HepG2 (cell line): ENCODE data around the gene CCDC157. TPM values are rescaled to one million over a fixed set of nuclear protein-coding genes. Genes with fewer than 3 reads are reported as not detected.

ENCODE experiments used
- ATF1 ChIP-seq: IDR thresholded peaks from 2 replicates; pipeline ENCODE4 v1.6.1; 2016; ENCODE audit warnings: mild to moderate bottlenecking, control low read depth
- BRCA1 ChIP-seq: sonication (generic); formaldehyde crosslinking; IDR thresholded peaks from 2 replicates; pipeline ENCODE4 v1.4.0; 2020; ENCODE audit warnings: missing genetic modification reagents
- ELF4 ChIP-seq: sonication (generic); formaldehyde crosslinking; IDR thresholded peaks from 2 replicates; pipeline ENCODE4 v1.5.0; 2020; ENCODE audit warnings: missing genetic modification reagents, mild to moderate bottlenecking, moderate library complexity, borderline replicate concordance
- GLI4 ChIP-seq: sonication (generic); formaldehyde crosslinking; IDR thresholded peaks from 2 replicates; pipeline ENCODE4 v1.5.1; 2020; ENCODE audit warnings: missing genetic modification reagents, mild to moderate bottlenecking, moderate library complexity, borderline replicate concordance
- HNF4A ChIP-seq: sonication (generic); formaldehyde crosslinking; IDR thresholded peaks from 2 replicates; pipeline ENCODE4 v1.4.0; 2020; ENCODE audit warnings: missing genetic modification reagents
- NKX3-1 ChIP-seq: sonication (generic); formaldehyde crosslinking; IDR thresholded peaks from 2 replicates; pipeline ENCODE4 v1.5.0; 2020; ENCODE audit warnings: missing genetic modification reagents
- ZFP41 ChIP-seq: sonication (generic); formaldehyde crosslinking; IDR thresholded peaks from 2 replicates; pipeline ENCODE4 v1.4.0; 2020; ENCODE audit warnings: mild to moderate bottlenecking, missing genetic modification reagents, borderline replicate concordance
- ZNF260 ChIP-seq: sonication (generic); formaldehyde crosslinking; IDR thresholded peaks from 2 replicates; pipeline ENCODE4 v1.4.0; 2020; ENCODE audit warnings: missing genetic modification reagents, low read depth, mild to moderate bottlenecking, borderline replicate concordance
- ZNF460 ChIP-seq: sonication (generic); formaldehyde crosslinking; IDR thresholded peaks from 2 replicates; pipeline ENCODE4 v1.5.1; 2020; ENCODE audit warnings: missing genetic modification reagents, mild to moderate bottlenecking, borderline replicate concordance
- ZNF558 ChIP-seq: sonication (generic); formaldehyde crosslinking; IDR thresholded peaks from 2 replicates; pipeline ENCODE4 v1.9.0; 2022; ENCODE audit warnings: mild to moderate bottlenecking, missing genetic modification reagents, borderline replicate concordance
- ZSCAN21 ChIP-seq: sonication (generic); formaldehyde crosslinking; IDR thresholded peaks from 2 replicates; pipeline ENCODE4 v1.8.0; 2022; ENCODE audit warnings: mild to moderate bottlenecking, missing genetic modification reagents, moderate library complexity, borderline replicate concordance
- polyA plus RNA-seq, 8 experiments: library from polyadenylated mRNA; depleted of rRNA in 3 of 8; stranded (reverse) in 7 of 8; unstranded in 1 of 8; fragments of >200 nt; fragmentation: Illumina TruSeq in 4 of 8; extraction: Trizol in 4 of 8; gene quantifications; 2 replicates each; pipeline versions ENCODE4 v1.2.1 to v1.2.3, GENCODE V29; 2011 to 2016; ENCODE audit warnings: low read depth in 4 of 8, missing spikeins in 1 of 8, mixed read lengths in 1 of 8; ENCODE audit not compliant: insufficient read depth in 1 of 8
- total RNA-seq, 5 experiments: library from RNA; depleted of rRNA; stranded (reverse); fragments of >200 nt; fragmentation: Illumina TruSeq; extraction: Trizol; gene quantifications; 2 replicates each; pipeline ENCODE4 v1.2.3, GENCODE V29; 2016; ENCODE audit warnings: low read depth in 1 of 5
- TF ChIP-seq, protein P1 (sequence below): sonication (generic); formaldehyde crosslinking; conservative IDR thresholded peaks from 2 replicates; pipeline ENCODE4 v1.4.0; 2020; ENCODE audit warnings: mild to moderate bottlenecking, missing genetic modification reagents, moderate library complexity
- TF ChIP-seq, protein P2 (sequence below): sonication (generic); formaldehyde crosslinking; IDR thresholded peaks from 2 replicates; pipeline ENCODE4 v1.5.0; 2020; ENCODE audit warnings: missing genetic modification reagents
- TF ChIP-seq, protein P3 (sequence below): sonication (generic); formaldehyde crosslinking; IDR thresholded peaks from 2 replicates; pipeline ENCODE4 v1.5.0; 2020; ENCODE audit warnings: missing genetic modification reagents, mild to moderate bottlenecking, borderline replicate concordance
- TF ChIP-seq, protein P4 (sequence below): sonication (generic); formaldehyde crosslinking; conservative IDR thresholded peaks from 2 replicates; pipeline ENCODE4 v1.4.0; 2020; ENCODE audit warnings: missing genetic modification reagents
- TF ChIP-seq, protein P5 (sequence below): sonication (generic); formaldehyde crosslinking; IDR thresholded peaks from 2 replicates; pipeline ENCODE4 v1.9.0; 2021; ENCODE audit warnings: missing genetic modification reagents, borderline replicate concordance

The CCDC157 gene
- total and polyA plus RNA-seq, 2 of the 13 experiments (the other 11 are each of a cell fraction or from before 2014, with no cell fraction given) = 1.4 to 1.6 TPM

DNA sequence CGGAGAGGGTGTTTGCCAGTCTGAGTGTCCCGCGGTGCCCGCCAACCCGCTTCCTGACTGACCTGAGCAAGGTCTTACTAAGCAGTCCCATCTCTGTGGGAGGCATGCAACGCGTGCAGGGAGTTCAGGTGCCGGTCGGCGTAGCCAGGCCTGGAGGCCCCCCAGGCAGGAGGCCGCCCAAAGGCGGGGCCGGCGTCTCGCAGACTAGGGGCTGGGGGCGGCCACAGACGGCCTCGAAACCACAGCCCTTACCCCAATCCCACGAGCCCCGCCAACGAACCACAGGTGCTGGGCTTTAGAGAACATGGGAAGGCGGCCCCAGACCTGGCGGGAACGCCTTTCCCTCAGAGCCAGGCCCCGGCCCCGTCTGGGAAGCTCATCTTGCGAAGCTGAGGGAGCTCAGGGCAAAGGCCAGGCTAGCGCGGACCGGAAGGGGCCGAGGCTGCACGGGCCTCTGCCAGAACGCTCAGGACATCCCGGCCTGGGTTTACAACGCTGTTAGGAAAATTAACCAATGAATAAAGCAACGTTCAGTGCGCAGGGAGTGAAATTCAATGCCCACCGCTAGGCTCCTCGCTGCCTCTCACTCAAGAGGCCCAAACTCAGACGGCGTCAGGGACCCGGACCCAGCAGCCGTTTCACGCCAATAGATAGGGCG lies 66.6 kb downstream of the CCDC157 start (continued):
- TF ChIP-seq ZFP41 (CRISPR knock-in tag) = no peak
- no peak for TF ChIP-seq ATF1 (CRISPR knock-in tag)
- peak; percentile 93; the same call in 1 of the 2 replicates for TF ChIP-seq BRCA1 (CRISPR knock-in tag)
- TF ChIP-seq ZNF460 = peak; percentile 39; the same call in 1 of the 2 replicates
- TF ChIP-seq, protein P1, sequence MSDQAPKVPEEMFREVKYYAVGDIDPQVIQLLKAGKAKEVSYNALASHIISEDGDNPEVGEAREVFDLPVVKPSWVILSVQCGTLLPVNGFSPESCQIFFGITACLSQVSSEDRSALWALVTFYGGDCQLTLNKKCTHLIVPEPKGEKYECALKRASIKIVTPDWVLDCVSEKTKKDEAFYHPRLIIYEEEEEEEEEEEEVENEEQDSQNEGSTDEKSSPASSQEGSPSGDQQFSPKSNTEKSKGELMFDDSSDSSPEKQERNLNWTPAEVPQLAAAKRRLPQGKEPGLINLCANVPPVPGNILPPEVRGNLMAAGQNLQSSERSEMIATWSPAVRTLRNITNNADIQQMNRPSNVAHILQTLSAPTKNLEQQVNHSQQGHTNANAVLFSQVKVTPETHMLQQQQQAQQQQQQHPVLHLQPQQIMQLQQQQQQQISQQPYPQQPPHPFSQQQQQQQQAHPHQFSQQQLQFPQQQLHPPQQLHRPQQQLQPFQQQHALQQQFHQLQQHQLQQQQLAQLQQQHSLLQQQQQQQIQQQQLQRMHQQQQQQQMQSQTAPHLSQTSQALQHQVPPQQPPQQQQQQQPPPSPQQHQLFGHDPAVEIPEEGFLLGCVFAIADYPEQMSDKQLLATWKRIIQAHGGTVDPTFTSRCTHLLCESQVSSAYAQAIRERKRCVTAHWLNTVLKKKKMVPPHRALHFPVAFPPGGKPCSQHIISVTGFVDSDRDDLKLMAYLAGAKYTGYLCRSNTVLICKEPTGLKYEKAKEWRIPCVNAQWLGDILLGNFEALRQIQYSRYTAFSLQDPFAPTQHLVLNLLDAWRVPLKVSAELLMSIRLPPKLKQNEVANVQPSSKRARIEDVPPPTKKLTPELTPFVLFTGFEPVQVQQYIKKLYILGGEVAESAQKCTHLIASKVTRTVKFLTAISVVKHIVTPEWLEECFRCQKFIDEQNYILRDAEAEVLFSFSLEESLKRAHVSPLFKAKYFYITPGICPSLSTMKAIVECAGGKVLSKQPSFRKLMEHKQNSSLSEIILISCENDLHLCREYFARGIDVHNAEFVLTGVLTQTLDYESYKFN (CRISPR knock-in tag) = peak; percentile 50
- peak; percentile 73; the same call in 1 of the 2 replicates for TF ChIP-seq ELF4 (CRISPR knock-in tag)
- TF ChIP-seq, protein P2, sequence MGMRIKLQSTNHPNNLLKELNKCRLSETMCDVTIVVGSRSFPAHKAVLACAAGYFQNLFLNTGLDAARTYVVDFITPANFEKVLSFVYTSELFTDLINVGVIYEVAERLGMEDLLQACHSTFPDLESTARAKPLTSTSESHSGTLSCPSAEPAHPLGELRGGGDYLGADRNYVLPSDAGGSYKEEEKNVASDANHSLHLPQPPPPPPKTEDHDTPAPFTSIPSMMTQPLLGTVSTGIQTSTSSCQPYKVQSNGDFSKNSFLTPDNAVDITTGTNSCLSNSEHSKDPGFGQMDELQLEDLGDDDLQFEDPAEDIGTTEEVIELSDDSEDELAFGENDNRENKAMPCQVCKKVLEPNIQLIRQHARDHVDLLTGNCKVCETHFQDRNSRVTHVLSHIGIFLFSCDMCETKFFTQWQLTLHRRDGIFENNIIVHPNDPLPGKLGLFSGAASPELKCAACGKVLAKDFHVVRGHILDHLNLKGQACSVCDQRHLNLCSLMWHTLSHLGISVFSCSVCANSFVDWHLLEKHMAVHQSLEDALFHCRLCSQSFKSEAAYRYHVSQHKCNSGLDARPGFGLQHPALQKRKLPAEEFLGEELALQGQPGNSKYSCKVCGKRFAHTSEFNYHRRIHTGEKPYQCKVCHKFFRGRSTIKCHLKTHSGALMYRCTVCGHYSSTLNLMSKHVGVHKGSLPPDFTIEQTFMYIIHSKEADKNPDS (CRISPR knock-in tag) = peak; percentile 19; the same call in 1 of the 2 replicates
- peak; percentile 71; the same call in 1 of the 2 replicates for TF ChIP-seq ZNF558 (CRISPR knock-in tag)
- TF ChIP-seq, protein P3, sequence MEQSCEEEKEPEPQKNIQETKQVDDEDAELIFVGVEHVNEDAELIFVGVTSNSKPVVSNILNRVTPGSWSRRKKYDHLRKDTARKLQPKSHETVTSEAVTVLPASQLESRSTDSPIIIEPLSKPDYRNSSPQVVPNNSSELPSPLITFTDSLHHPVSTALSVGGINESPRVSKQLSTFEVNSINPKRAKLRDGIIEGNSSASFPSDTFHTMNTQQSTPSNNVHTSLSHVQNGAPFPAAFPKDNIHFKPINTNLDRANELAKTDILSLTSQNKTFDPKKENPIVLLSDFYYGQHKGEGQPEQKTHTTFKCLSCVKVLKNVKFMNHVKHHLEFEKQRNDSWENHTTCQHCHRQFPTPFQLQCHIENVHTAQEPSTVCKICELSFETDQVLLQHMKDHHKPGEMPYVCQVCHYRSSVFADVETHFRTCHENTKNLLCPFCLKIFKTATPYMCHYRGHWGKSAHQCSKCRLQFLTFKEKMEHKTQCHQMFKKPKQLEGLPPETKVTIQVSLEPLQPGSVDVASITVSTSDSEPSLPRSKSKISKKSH (CRISPR knock-in tag) = peak; percentile 92
- TF ChIP-seq HNF4A (CRISPR knock-in tag) = peak; percentile 54
- no peak; the same call in 1 of the 2 replicates for TF ChIP-seq ZSCAN21
- TF ChIP-seq ZNF260 (CRISPR knock-in tag) = no peak
- peak; percentile 79 for TF ChIP-seq NKX3-1 (CRISPR knock-in tag)
- TF ChIP-seq GLI4 = peak; percentile 82; the same call in 1 of the 2 replicates
- TF ChIP-seq, protein P4, sequence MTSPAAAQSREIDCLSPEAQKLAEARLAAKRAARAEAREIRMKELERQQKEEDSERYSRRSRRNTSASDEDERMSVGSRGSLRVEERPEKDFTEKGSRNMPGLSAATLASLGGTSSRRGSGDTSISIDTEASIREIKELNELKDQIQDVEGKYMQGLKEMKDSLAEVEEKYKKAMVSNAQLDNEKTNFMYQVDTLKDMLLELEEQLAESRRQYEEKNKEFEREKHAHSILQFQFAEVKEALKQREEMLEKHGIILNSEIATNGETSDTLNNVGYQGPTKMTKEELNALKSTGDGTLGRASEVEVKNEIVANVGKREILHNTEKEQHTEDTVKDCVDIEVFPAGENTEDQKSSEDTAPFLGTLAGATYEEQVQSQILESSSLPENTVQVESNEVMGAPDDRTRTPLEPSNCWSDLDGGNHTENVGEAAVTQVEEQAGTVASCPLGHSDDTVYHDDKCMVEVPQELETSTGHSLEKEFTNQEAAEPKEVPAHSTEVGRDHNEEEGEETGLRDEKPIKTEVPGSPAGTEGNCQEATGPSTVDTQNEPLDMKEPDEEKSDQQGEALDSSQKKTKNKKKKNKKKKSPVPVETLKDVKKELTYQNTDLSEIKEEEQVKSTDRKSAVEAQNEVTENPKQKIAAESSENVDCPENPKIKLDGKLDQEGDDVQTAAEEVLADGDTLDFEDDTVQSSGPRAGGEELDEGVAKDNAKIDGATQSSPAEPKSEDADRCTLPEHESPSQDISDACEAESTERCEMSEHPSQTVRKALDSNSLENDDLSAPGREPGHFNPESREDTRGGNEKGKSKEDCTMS (CRISPR knock-in tag) = 0 out of 2 replicates have a peak, but pooled peaks have one; percentile 24
- TF ChIP-seq, protein P5, sequence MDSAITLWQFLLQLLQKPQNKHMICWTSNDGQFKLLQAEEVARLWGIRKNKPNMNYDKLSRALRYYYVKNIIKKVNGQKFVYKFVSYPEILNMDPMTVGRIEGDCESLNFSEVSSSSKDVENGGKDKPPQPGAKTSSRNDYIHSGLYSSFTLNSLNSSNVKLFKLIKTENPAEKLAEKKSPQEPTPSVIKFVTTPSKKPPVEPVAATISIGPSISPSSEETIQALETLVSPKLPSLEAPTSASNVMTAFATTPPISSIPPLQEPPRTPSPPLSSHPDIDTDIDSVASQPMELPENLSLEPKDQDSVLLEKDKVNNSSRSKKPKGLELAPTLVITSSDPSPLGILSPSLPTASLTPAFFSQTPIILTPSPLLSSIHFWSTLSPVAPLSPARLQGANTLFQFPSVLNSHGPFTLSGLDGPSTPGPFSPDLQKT (CRISPR knock-in tag) = peak; percentile 90; the same call in 1 of the 2 replicates
